Measurements from ENCODE around the gene ZNF217. TPM values are rescaled to one million over a fixed set of nuclear protein-coding genes. Genes with fewer than 3 reads are reported as not detected.
"Not testable (repeated sequence)": the region's sequence is repeated elsewhere in the genome, so short reads cannot be mapped to it uniquely, and the experiment has no call there.

The ZNF217 gene
- total RNA-seq, 1 experiment from 2014 or later: 42.9 TPM

DNA sequence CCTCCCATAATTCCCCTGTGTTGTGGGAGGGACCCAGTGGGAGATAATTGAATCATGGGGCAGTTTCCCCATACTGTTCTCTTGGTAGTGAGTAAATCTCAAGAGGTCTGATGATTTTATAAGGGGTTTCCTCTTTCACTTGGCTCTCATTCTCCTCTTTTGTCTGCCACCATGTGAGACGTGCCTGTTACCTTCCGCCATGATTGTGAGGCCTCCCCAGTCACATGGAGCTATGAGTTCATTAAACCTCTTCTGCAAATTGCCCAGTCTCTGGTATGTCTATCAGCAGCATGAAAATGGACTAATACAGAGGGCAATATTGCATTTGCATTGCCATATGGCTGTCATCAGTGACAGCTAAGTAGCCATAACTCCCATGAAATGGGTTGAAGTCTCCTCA lies 63.2 kb downstream of the ZNF217 start:
- POLR2A ChIA-PET: no interaction called here
- intact Hi-C loops (cut with micrococcal nuclease): no loop called here
- TF ChIP-seq, protein P1, sequence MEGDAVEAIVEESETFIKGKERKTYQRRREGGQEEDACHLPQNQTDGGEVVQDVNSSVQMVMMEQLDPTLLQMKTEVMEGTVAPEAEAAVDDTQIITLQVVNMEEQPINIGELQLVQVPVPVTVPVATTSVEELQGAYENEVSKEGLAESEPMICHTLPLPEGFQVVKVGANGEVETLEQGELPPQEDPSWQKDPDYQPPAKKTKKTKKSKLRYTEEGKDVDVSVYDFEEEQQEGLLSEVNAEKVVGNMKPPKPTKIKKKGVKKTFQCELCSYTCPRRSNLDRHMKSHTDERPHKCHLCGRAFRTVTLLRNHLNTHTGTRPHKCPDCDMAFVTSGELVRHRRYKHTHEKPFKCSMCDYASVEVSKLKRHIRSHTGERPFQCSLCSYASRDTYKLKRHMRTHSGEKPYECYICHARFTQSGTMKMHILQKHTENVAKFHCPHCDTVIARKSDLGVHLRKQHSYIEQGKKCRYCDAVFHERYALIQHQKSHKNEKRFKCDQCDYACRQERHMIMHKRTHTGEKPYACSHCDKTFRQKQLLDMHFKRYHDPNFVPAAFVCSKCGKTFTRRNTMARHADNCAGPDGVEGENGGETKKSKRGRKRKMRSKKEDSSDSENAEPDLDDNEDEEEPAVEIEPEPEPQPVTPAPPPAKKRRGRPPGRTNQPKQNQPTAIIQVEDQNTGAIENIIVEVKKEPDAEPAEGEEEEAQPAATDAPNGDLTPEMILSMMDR (IDR thresholded peaks at IDR 0.05; ENCODE audit: unreplicated experiment): no peak
- no TSS peak for BruUV-seq (replicated peaks)
- CTCF ChIA-PET: interaction anchor here (0.6 to 1.3 kb wide), 3 partner anchors 17 to 678 kb away, joined by 3 to 5 read pairs (median 3); partner anchors contain the start of gene PFDN4
- no peaks in the 10 kb centered on the region for H3K36me3 Mint-ChIP-seq (ENCODE audit: insufficient read depth, unreplicated experiment)
- no peak overlapping the region for H3K4me3 Mint-ChIP-seq (ENCODE audit: unreplicated experiment)
- H3K9me3 Mint-ChIP-seq (ENCODE audit: unreplicated experiment): no peaks in the 10 kb centered on the region
- H3K4me1 Mint-ChIP-seq (ENCODE audit: insufficient read depth, unreplicated experiment): no peaks in the 10 kb centered on the region
- no peaks in the 10 kb centered on the region for H3K27me3 Mint-ChIP-seq (ENCODE audit: insufficient read depth, unreplicated experiment)
- no peak overlapping the region for H3K27ac Mint-ChIP-seq (ENCODE audit: low read depth, unreplicated experiment)
- DNase-seq (ENCODE audit: unreplicated experiment): no peak

GRCh38 chr20:53529658-53530057 lies 64.0 kb downstream of the ZNF217 start:
- Mint-ChIP-seq H3K9me3 (ENCODE audit: unreplicated experiment) (no peaks in the 10 kb centered on the region), H3K4me3 (ENCODE audit: unreplicated experiment) (no peak overlapping the region), H3K27ac (ENCODE audit: low read depth, unreplicated experiment) (no peak overlapping the region), H3K4me1 (ENCODE audit: insufficient read depth, unreplicated experiment) (no peaks in the 10 kb centered on the region), H3K36me3 (ENCODE audit: insufficient read depth, unreplicated experiment) (no peaks in the 10 kb centered on the region), H3K27me3 (ENCODE audit: insufficient read depth, unreplicated experiment) (no peaks in the 10 kb centered on the region)
- TF ChIP-seq, protein P1 (IDR thresholded peaks at IDR 0.05; ENCODE audit: unreplicated experiment): no peak
- intact Hi-C loops (cut with micrococcal nuclease): no loop called here
- no peak for DNase-seq (ENCODE audit: unreplicated experiment)
- ChIA-PET CTCF (interaction anchor here (0.6 to 1.3 kb wide), 2 partner anchors 18 to 671 kb away, joined by 3 to 5 read pairs; no protein-coding TSS in a partner anchor), POLR2A (interaction anchor here (0.6 kb wide), 1 partner anchor 11 kb away, joined by 3 read pairs; no protein-coding TSS in a partner anchor)
- BruUV-seq (replicated peaks): no TSS peak

- H3K27me3 Mint-ChIP-seq (ENCODE audit: insufficient read depth, unreplicated experiment): no peaks in the 10 kb centered on the region
- H3K4me3 Mint-ChIP-seq (ENCODE audit: unreplicated experiment): no peak overlapping the region
- no peak overlapping the region for H3K27ac Mint-ChIP-seq (ENCODE audit: low read depth, unreplicated experiment)
- DNase-seq (ENCODE audit: unreplicated experiment): no peak
- BruUV-seq (replicated peaks): no TSS peak
- ChIA-PET POLR2A (no interaction called here), CTCF (interaction anchor here (0.7 kb wide), 1 partner anchor 1277 kb away, joined by 3 read pairs; no protein-coding TSS in a partner anchor)
- H3K36me3 Mint-ChIP-seq (ENCODE audit: insufficient read depth, unreplicated experiment): no peaks in the 10 kb centered on the region
- no peaks in the 10 kb centered on the region for H3K4me1 Mint-ChIP-seq (ENCODE audit: insufficient read depth, unreplicated experiment)
- peaks cover under 1% of the 10 kb centered on the region for H3K9me3 Mint-ChIP-seq (ENCODE audit: unreplicated experiment)
- intact Hi-C loops (cut with micrococcal nuclease): no loop called here
- TF ChIP-seq, protein P1 (IDR thresholded peaks at IDR 0.05; ENCODE audit: unreplicated experiment): no peak
These were observed 66.4 kb downstream of the ZNF217 start for GRCh38 chr20:53527196-53527595.

DNA sequence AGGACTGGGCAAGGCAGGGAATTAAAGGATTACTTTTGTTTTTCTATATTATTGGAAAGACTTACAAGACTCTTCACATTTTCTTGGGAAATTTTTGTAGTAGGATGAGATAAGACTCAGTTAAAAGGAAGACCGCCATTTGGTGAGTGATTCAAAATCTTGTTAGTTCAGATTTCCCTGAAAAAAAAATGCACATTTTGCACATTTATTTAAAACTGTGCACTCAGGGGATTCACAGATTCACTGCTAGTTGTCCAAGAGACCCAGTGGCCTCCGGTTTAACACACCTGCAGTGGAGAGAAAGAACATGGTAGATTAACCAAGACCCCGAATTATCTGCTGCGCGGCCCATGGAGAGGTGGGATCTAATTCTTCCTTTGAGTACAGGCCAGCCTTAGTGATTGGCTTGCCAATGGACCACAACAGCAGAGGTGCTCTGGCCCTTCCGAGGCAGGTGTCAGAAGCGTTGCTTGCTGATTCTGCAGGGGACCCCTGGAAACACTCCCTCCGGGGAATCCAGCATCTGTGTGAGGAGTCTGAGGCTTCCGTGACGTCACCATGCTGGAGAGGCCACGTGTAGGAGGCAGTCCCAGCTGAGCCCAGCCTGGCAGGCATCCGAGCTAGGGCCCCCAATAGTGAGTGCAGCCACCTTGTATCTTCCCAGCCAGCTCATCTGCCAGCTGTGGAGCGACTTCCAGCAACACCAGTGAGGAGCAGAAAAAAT lies 68.9 kb downstream of the ZNF217 start:
- Mint-ChIP-seq H3K27ac (ENCODE audit: low read depth, unreplicated experiment) (no peak overlapping the region), H3K4me1 (ENCODE audit: insufficient read depth, unreplicated experiment) (no peaks in the 10 kb centered on the region), H3K9me3 (ENCODE audit: unreplicated experiment) (peaks cover 8% of the 10 kb centered on the region), H3K4me3 (ENCODE audit: unreplicated experiment) (no peak overlapping the region), H3K27me3 (ENCODE audit: insufficient read depth, unreplicated experiment) (no peaks in the 10 kb centered on the region), H3K36me3 (ENCODE audit: insufficient read depth, unreplicated experiment) (no peaks in the 10 kb centered on the region)
- intact Hi-C loops (cut with micrococcal nuclease): no loop called here
- CTCF ChIA-PET: no interaction called here
- no TSS peak for BruUV-seq (replicated peaks)
- TF ChIP-seq, protein P1 (IDR thresholded peaks at IDR 0.05; ENCODE audit: unreplicated experiment): no peak
- POLR2A ChIA-PET: interaction anchor here (0.5 kb wide), 1 partner anchor 31 kb away, joined by 3 read pairs; no protein-coding TSS in a partner anchor
- DNase-seq (ENCODE audit: unreplicated experiment): no peak

DNA sequence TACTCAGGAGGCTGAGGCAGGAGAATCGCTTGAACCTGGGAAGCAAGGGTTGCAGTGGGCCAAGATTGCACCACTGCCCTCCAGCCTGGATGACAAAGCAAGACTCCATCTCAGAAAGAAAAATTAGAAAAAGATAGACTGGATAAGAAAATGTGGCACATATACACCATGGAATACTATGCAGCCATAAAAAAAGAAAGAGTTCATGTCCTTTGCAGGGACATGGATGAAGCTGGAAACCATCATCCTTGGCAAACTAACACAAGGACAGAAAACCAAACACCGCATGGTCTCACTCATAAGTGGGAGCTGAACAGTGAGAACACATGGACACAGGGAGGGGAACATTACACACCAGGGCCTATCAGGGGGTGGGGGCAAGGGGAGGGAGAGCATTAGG lies 70.0 kb downstream of the ZNF217 start:
- BruUV-seq (replicated peaks); H3K27ac Mint-ChIP-seq (ENCODE audit: low read depth, unreplicated experiment); H3K4me1 Mint-ChIP-seq (ENCODE audit: insufficient read depth, unreplicated experiment); H3K4me3 Mint-ChIP-seq (ENCODE audit: unreplicated experiment); H3K9me3 Mint-ChIP-seq (ENCODE audit: unreplicated experiment); H3K36me3 Mint-ChIP-seq (ENCODE audit: insufficient read depth, unreplicated experiment); intact Hi-C loops (cut with micrococcal nuclease); POLR2A ChIA-PET; DNase-seq (ENCODE audit: unreplicated experiment); H3K27me3 Mint-ChIP-seq (ENCODE audit: insufficient read depth, unreplicated experiment): not testable (repeated sequence)
- CTCF ChIA-PET: interaction anchor here (2.0 kb wide), 1 partner anchor 24 kb away, joined by 8 read pairs; no protein-coding TSS in a partner anchor
